Activated naive CD8-positive, alpha-beta T cell treated with anti-CD3 and anti-CD28 coated beads, Interleukin-2, amount 50 U/mL, for 24 hours (primary cell): Measurements from ENCODE around the gene PRKN.

Source experiments
- ATAC-seq: fragments of 150-1000 bp; cut with Tn5 transposase; one replicate; pipeline ENCODE4 v1.10.0; 2021
- DNase-seq: peaks from one replicate; pipeline ENCODE4 v3.0.0; 2021
- H3K27ac Mint-ChIP-seq: one replicate; pipeline ENCODE4 v1.8.0; 2021; ENCODE audit warnings: mild to moderate bottlenecking, mixed read lengths
- H3K27me3 Mint-ChIP-seq: one replicate; pipeline ENCODE4 v1.8.0; 2021; ENCODE audit warnings: mixed read lengths
- H3K36me3 Mint-ChIP-seq: one replicate; pipeline ENCODE4 v1.8.0; 2021; ENCODE audit warnings: low read depth, mixed read lengths
- H3K4me1 Mint-ChIP-seq: one replicate; pipeline ENCODE4 v1.8.0; 2021; ENCODE audit warnings: mixed read lengths
- H3K4me3 Mint-ChIP-seq: one replicate; pipeline ENCODE4 v1.8.0; 2021; ENCODE audit warnings: mild to moderate bottlenecking, moderate library complexity, mixed read lengths
- H3K9me3 Mint-ChIP-seq: one replicate; pipeline ENCODE4 v1.8.0; 2021; ENCODE audit warnings: mixed read lengths

PRKN gene

GRCh38 chr6:161482517-161482858 lies 1245.1 kb downstream of the PRKN start:
- no peaks in the 10 kb centered on the region for H3K4me1 Mint-ChIP-seq
- no peaks in the 10 kb centered on the region for H3K36me3 Mint-ChIP-seq
- H3K4me3 Mint-ChIP-seq, result no peak overlapping the region
- H3K27ac Mint-ChIP-seq, result no peak overlapping the region
- DNase-seq, result no peak
- no peak for ATAC-seq
- H3K9me3 Mint-ChIP-seq, result no peaks in the 10 kb centered on the region
- no peaks in the 10 kb centered on the region for H3K27me3 Mint-ChIP-seq

- DNase-seq, result no peak
- no peaks in the 10 kb centered on the region for H3K36me3 Mint-ChIP-seq
- H3K27me3 Mint-ChIP-seq, result no peaks in the 10 kb centered on the region
- no peak overlapping the region for H3K27ac Mint-ChIP-seq
- H3K4me1 Mint-ChIP-seq, result no peaks in the 10 kb centered on the region
- ATAC-seq, result no peak
- H3K4me3 Mint-ChIP-seq, result no peak overlapping the region
- H3K9me3 Mint-ChIP-seq, result no peaks in the 10 kb centered on the region
These were observed 1245.6 kb downstream of the PRKN start for GRCh38 chr6:161481786-161482516.

- Mint-ChIP-seq H3K27me3 (no peaks in the 10 kb centered on the region), H3K4me3 (no peak overlapping the region), H3K9me3 (no peaks in the 10 kb centered on the region), H3K27ac (no peak overlapping the region), H3K36me3 (no peaks in the 10 kb centered on the region), H3K4me1 (no peaks in the 10 kb centered on the region)
- DNase-seq (no peak), ATAC-seq (no peak)
These were observed 1247.0 kb downstream of the PRKN start for GRCh38 chr6:161480421-161481155.

GRCh38 chr6:161479376-161479775 lies 1248.2 kb downstream of the PRKN start:
- no peaks in the 10 kb centered on the region for H3K4me1 Mint-ChIP-seq
- no peak for ATAC-seq
- no peaks in the 10 kb centered on the region for H3K9me3 Mint-ChIP-seq
- H3K36me3 Mint-ChIP-seq, result no peaks in the 10 kb centered on the region
- H3K4me3 Mint-ChIP-seq, result no peak overlapping the region
- no peak overlapping the region for H3K27ac Mint-ChIP-seq
- no peak for DNase-seq
- H3K27me3 Mint-ChIP-seq, result no peaks in the 10 kb centered on the region

- H3K27me3 Mint-ChIP-seq, result no peaks in the 10 kb centered on the region
These were observed 1249.6 kb downstream of the PRKN start for GRCh38 chr6:161477876-161478425.

GRCh38 chr6:161476711-161477110 lies 1250.9 kb downstream of the PRKN start:
- Mint-ChIP-seq H3K4me1 (no peaks in the 10 kb centered on the region), H3K27ac (no peak overlapping the region), H3K27me3 (no peaks in the 10 kb centered on the region), H3K4me3 (no peak overlapping the region), H3K9me3 (no peaks in the 10 kb centered on the region), H3K36me3 (no peaks in the 10 kb centered on the region)
- DNase-seq (no peak), ATAC-seq (no peak)

More at GRCh38 chr6:161477876-161478425, 1249.6 kb downstream of the PRKN start:
- Mint-ChIP-seq H3K36me3 (no peaks in the 10 kb centered on the region), H3K27ac (no peak overlapping the region), H3K9me3 (no peaks in the 10 kb centered on the region), H3K4me3 (no peak overlapping the region), H3K4me1 (no peaks in the 10 kb centered on the region)
- DNase-seq (no peak), ATAC-seq (no peak)

DNA sequence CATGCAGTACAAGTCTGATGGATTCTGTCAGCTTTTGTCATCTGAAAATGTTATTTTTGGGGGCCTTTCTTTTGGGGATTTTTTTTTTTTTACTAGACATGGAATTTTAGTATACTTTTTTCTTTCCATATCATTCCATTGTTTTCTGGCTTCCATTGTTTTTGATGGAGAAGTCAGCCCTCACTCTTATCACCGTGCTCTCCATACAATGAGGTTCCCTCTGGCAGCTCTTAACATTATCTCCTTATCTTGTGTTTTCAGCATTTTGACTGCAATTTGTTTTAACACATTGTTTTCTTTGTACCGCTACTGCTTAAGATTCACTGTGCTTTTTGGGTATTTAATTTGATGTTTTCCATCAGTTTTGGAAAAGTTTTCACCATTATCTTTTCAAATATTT lies 1262.2 kb downstream of the PRKN start:
- H3K4me1 Mint-ChIP-seq, result no peaks in the 10 kb centered on the region
- H3K27ac Mint-ChIP-seq, result no peak overlapping the region
- no peaks in the 10 kb centered on the region for H3K9me3 Mint-ChIP-seq
- H3K36me3 Mint-ChIP-seq, result no peaks in the 10 kb centered on the region
- DNase-seq, result no peak
- no peak overlapping the region for H3K4me3 Mint-ChIP-seq
- ATAC-seq, result no peak
- H3K27me3 Mint-ChIP-seq, result no peaks in the 10 kb centered on the region

DNA sequence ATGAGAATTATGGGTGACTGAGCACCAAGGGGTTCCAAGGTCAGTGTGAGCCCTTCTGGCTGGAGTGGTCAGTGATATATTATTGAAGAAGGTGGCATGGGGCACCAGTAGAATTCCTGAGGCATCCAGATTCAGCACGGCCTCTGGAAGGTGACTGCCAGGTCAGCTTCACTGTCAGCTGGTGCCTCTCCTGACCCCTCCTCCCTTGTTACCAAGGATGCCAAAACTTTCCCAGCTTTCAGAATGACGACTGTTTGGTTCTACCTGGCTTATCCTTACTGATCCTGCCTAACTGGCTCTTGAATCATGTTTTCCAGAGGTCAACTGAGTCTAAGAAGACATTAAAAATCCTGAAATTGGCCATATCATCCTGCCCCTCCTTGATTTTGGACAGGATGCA lies 1264.5 kb downstream of the PRKN start:
- DNase-seq (no peak), ATAC-seq (no peak)
- peaks cover 6% of the 10 kb centered on the region for H3K4me1 Mint-ChIP-seq
- no peak overlapping the region for H3K27ac Mint-ChIP-seq
- no peaks in the 10 kb centered on the region for H3K9me3 Mint-ChIP-seq
- no peaks in the 10 kb centered on the region for H3K36me3 Mint-ChIP-seq
- no peaks in the 10 kb centered on the region for H3K27me3 Mint-ChIP-seq
- no peak overlapping the region for H3K4me3 Mint-ChIP-seq

DNA sequence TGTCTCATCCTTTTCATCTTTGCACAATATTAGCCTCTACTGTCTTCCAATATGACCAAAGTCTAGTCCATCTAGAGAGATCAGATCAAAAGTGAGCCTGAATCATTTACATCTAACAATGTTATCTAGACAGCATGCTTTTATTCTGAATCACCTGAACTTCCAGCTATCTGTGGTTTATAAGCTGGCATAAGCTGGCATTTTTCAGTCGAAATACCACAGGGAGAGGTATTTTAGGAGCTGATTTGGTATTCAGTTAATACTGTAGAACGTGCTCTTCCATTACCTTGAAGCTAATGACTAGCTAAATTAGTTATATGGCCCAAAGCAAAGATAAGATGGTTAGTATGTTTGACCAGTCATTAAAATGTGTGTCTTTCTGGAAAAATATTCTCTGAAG lies 1265.4 kb downstream of the PRKN start:
- H3K4me3 Mint-ChIP-seq, result no peak overlapping the region
- no peaks in the 10 kb centered on the region for H3K9me3 Mint-ChIP-seq
- ATAC-seq, result no peak
- peaks cover 6% of the 10 kb centered on the region for H3K4me1 Mint-ChIP-seq
- no peaks in the 10 kb centered on the region for H3K27me3 Mint-ChIP-seq
- H3K36me3 Mint-ChIP-seq, result no peaks in the 10 kb centered on the region
- no peak for DNase-seq
- no peak overlapping the region for H3K27ac Mint-ChIP-seq

- Mint-ChIP-seq H3K27ac (no peak overlapping the region), H3K4me3 (no peak overlapping the region), H3K9me3 (no peaks in the 10 kb centered on the region), H3K4me1 (peaks cover 6% of the 10 kb centered on the region), H3K36me3 (no peaks in the 10 kb centered on the region), H3K27me3 (no peaks in the 10 kb centered on the region)
- ATAC-seq, result no peak
- DNase-seq, result no peak
These were observed 1268.5 kb downstream of the PRKN start for GRCh38 chr6:161459008-161459615.

GRCh38 chr6:161458201-161458951 lies 1269.2 kb downstream of the PRKN start:
- Mint-ChIP-seq H3K4me3 (no peak overlapping the region), H3K9me3 (no peaks in the 10 kb centered on the region), H3K27ac (no peak overlapping the region), H3K27me3 (no peaks in the 10 kb centered on the region), H3K36me3 (no peaks in the 10 kb centered on the region), H3K4me1 (peaks cover 6% of the 10 kb centered on the region)
- ATAC-seq (no peak), DNase-seq (no peak)

- no peak overlapping the region for H3K4me3 Mint-ChIP-seq
- DNase-seq (no peak), ATAC-seq (no peak)
- no peaks in the 10 kb centered on the region for H3K9me3 Mint-ChIP-seq
- H3K27ac Mint-ChIP-seq, result no peak overlapping the region
- H3K27me3 Mint-ChIP-seq, result no peaks in the 10 kb centered on the region
- no peaks in the 10 kb centered on the region for H3K36me3 Mint-ChIP-seq
- peaks cover 6% of the 10 kb centered on the region for H3K4me1 Mint-ChIP-seq
These were observed 1271.7 kb downstream of the PRKN start for GRCh38 chr6:161455848-161456247.

- Mint-ChIP-seq H3K27ac (no peak overlapping the region), H3K4me3 (no peak overlapping the region), H3K9me3 (no peaks in the 10 kb centered on the region), H3K27me3 (no peaks in the 10 kb centered on the region), H3K4me1 (no peaks in the 10 kb centered on the region), H3K36me3 (no peaks in the 10 kb centered on the region)
- DNase-seq, result no peak
- ATAC-seq, result no peak
These were observed 1274.0 kb downstream of the PRKN start for GRCh38 chr6:161453558-161453957.

- no peaks in the 10 kb centered on the region for H3K4me1 Mint-ChIP-seq
- no peaks in the 10 kb centered on the region for H3K36me3 Mint-ChIP-seq
- H3K9me3 Mint-ChIP-seq, result no peaks in the 10 kb centered on the region
These were observed 1275.3 kb downstream of the PRKN start for GRCh38 chr6:161452241-161452640.

More at GRCh38 chr6:161452241-161452640, 1275.3 kb downstream of the PRKN start:
- no peak overlapping the region for H3K4me3 Mint-ChIP-seq
- no peak overlapping the region for H3K27ac Mint-ChIP-seq
- ATAC-seq (no peak), DNase-seq (no peak)
- H3K27me3 Mint-ChIP-seq, result no peaks in the 10 kb centered on the region
